GM12892 (cell line): Measurements from ENCODE around the gene TICAM2.

Experiments used
- DNase-seq: peaks from one replicate; pipeline ENCODE4 v3.0.0; 2011; ENCODE audit not compliant: insufficient read length
- FAIRE-seq: peaks from 2 replicates; lab custom pipeline; 2011; peaks lifted over from hg19 to GRCh38; lab: Jason Lieb, UNC
- POLR2A ChIP-seq: IDR thresholded peaks from 2 replicates; pipeline ENCODE4 v1.6.1; 2011; ENCODE audit warnings: low read depth, low read length, control low read depth
- POLR2AphosphoS5 ChIP-seq: IDR thresholded peaks from 2 replicates; pipeline ENCODE4 v1.6.1; 2011; ENCODE audit warnings: low read depth, low read length, control low read depth
- TAF1 ChIP-seq: IDR thresholded peaks from 2 replicates; pipeline ENCODE4 v1.6.1; 2011; ENCODE audit warnings: low read depth, mild to moderate bottlenecking, control low read depth, low read length, borderline replicate concordance

The TICAM2 gene

DNA sequence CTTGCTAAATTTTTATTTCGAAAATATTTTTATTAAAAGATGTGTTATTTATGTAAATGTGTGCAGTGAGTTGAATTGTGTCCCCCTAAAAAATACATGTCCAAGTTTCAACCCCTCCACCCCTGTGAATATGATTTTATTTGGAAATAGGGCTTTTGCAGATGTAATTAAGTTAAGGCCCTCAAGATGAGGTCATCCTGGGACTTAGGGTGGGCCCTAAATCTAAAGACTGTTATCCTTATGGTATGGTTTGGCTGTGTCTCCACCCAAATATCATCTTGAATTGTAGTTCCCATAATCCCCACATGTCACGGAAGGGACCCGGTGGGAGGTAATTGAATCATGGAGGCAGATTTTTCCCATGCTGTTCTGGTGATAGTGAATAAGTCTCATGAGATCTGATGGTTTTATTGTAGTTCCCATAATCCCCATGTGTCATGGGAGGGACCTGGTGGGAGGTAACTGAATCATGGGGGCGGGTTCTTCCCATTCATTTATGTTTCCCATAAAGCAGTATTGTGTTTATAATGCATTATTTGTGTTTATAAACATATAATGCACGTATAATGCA is 25.1 kb upstream of the TICAM2 start:
- FAIRE-seq, result no peak
- no peak for DNase-seq
- no peak for TF ChIP-seq POLR2AphosphoS5
- no peak for TF ChIP-seq POLR2A
- no peak for TF ChIP-seq TAF1

DNA sequence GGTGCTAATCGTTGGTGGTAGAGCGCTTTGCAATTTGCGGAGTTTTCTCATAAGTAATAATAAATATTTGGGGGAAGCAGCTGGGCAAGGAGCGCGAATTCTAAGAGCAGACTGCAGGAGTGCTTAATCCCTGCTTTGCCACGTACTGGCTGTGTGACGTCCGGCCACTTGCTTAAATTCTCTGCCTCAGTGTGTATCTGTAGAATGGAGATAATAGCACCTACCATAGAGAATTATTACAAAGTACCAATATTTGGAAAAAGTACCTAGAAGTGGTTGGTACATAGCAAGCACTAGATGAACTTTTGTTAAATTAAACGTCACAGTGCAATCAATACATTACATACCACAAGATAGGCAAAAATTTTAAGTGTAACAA is 24.2 kb upstream of the TICAM2 start:
- FAIRE-seq (no peak), DNase-seq (no peak)
- TF ChIP-seq POLR2AphosphoS5 (no peak), TAF1 (no peak), POLR2A (no peak)

GRCh38 chr5:115625579-115626444 is 23.5 kb upstream of the TICAM2 start, which contains the start of gene TMED7:
TSS of gene TMED7 (minus strand) at chr5:115626036. CDS start at chr5:115625792, 244 bp downstream.
- peak; percentile 84 for TF ChIP-seq POLR2A
- TF ChIP-seq TAF1, result peak; percentile 40; the same call in 1 of the 2 replicates
- peak; percentile 82 for TF ChIP-seq POLR2AphosphoS5

GRCh38 chr5:115624994-115625393 is 22.7 kb upstream of the TICAM2 start:
- DNase-seq (no peak), FAIRE-seq (no peak)
- no peak for TF ChIP-seq POLR2A
- no peak for TF ChIP-seq TAF1
- TF ChIP-seq POLR2AphosphoS5, result no peak

More at GRCh38 chr5:115625579-115626444, 23.5 kb upstream of the TICAM2 start, which contains the start of gene TMED7:
- DNase-seq, result peak; percentile 79
- peak; percentile 98 for FAIRE-seq

GRCh38 chr5:115623658-115624057 is 21.4 kb upstream of the TICAM2 start:
- DNase-seq, result no peak
- FAIRE-seq, result no peak
- TF ChIP-seq TAF1, result no peak
- TF ChIP-seq POLR2A, result no peak
- no peak for TF ChIP-seq POLR2AphosphoS5

- TF ChIP-seq POLR2A (no peak), POLR2AphosphoS5 (no peak), TAF1 (no peak)
- DNase-seq, result no peak
- FAIRE-seq, result no peak
Observed at GRCh38 chr5:115621365-115621900, 19.2 kb upstream of the TICAM2 start.

DNA sequence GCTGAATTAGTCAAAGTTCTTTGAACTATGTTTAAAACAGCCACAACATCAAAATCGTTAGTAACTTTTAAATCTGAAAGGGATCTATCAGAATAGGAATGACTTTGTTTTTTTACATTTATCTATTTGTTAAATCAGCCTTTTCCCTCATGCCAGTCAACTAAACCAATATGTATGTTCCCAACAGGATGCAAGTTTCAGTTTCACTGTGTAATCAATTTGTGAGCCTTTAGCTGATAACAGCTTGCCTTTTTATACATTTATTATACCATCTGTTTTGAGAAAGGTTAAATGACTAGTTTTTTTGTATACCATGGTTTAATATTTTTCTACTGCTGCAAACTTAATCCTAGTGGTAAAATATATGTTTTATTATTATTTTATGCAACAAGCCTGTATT is 14.6 kb upstream of the TICAM2 start:
- no peak for TF ChIP-seq POLR2A
- TF ChIP-seq TAF1, result no peak
- no peak for TF ChIP-seq POLR2AphosphoS5
- DNase-seq, result no peak
- FAIRE-seq, result no peak

GRCh38 chr5:115616472-115616871 is 14.2 kb upstream of the TICAM2 start:
- TF ChIP-seq POLR2A, result no peak
- TF ChIP-seq POLR2AphosphoS5, result no peak
- FAIRE-seq, result no peak
- no peak for DNase-seq

- FAIRE-seq, result no peak
- DNase-seq, result no peak
- TF ChIP-seq TAF1 (no peak), POLR2AphosphoS5 (no peak), POLR2A (no peak)
Observed at GRCh38 chr5:115611873-115612272, 9.6 kb upstream of the TICAM2 start.

DNA sequence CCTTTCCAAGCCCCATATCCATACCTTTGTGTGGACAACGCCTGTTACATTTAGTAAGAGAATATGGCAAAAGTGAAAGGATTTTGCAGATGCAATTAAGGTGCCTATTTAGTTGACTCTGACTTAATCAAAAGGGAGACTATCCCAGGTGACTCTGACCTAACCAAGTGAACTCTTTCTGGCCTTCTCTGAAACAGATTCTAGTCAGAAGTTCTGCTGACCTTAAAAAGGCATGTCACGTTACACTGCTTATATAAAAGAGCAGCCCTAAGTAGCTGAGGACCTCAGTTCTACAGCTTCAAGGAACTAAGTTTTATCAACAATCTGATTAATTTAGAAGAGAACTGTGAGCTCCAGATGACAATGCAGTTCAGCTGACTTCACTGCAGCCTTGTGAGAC is 5.7 kb upstream of the TICAM2 start:
- no peak for DNase-seq
- no peak for FAIRE-seq
- TF ChIP-seq POLR2AphosphoS5 (no peak), TAF1 (no peak), POLR2A (no peak)

DNA sequence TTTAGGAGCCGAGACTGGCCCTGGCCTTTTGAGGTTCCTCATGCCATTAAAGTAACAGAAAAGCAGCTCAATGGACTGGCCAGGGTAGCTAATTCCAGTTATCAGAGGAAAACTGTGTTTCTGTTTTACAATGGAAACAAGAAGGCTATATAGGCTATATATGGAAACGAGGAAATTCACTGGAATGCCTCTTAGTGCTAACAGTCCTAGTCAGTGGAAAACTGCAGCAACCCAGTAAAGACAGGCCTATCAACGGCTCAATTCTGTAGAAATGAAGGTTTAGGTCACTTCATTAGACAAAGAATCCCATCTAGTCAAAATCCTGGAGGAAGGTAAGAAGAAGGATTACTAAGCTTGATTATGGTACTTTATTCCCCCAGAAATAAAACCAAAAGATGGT is 3.2 kb upstream of the TICAM2 start:
- FAIRE-seq (no peak), DNase-seq (no peak)
- TF ChIP-seq POLR2A (no peak), TAF1 (no peak), POLR2AphosphoS5 (no peak)
